Measurements from ENCODE around the gene PCK2. TPM values are rescaled to one million over a fixed set of nuclear protein-coding genes. Genes with fewer than 3 reads are reported as not detected.

Gene PCK2
- total and polyA plus RNA-seq, 2 experiments from 2014 or later = 68.7 to 88.8 TPM

GRCh38 chr14:24108336-24108874 lies 14.3 kb downstream of the PCK2 start:
- Histone ChIP-seq H3K27ac (no peak overlapping the region), H3K79me2 (peaks cover 3% of the 10 kb centered on the region), H3K4me1 (ENCODE audit: insufficient read depth) (no peaks in the 10 kb centered on the region), H3K36me3 (replicated peaks; ENCODE audit: insufficient read depth, low read depth) (no peaks in the 10 kb centered on the region), H3K4me2 (no peak overlapping the region), H3K9me2 (replicated peaks; ENCODE audit: insufficient read depth) (no peaks in the 10 kb centered on the region), H3K9me3 (ENCODE audit: low read depth) (no peaks in the 10 kb centered on the region), H3K4me3 (no peak overlapping the region), H4K20me1 (ENCODE audit: insufficient read depth, poor library complexity, severe bottlenecking) (no peaks in the 10 kb centered on the region), H2AFZ (no peak overlapping the region), H3K27me3 (no peaks in the 10 kb centered on the region)
- no peak for DNase-seq (ENCODE audit: low spot score)
- TF ChIP-seq EZH2 (IDR thresholded peaks at IDR 0.05; ENCODE audit: borderline replicate concordance) = no peak
- TF ChIP-seq EZH2phosphoT487 (IDR thresholded peaks at IDR 0.05; ENCODE audit: low read depth, severe bottlenecking, unreplicated experiment) = no peak
- no peak for TF ChIP-seq CTCF (IDR thresholded peaks at IDR 0.05; ENCODE audit: poor library complexity)
- 34% methylated on average over 5 of the region's 5 CpGs for WGBS (ENCODE audit: low lambda C conversion rate, missing lambda C conversion rate)

- WGBS (ENCODE audit: low lambda C conversion rate, missing lambda C conversion rate) = 90% methylated on average over 9 of the region's 9 CpGs
- DNase-seq (ENCODE audit: low spot score) = no peak
Observed at GRCh38 chr14:24110060-24110459, 15.9 kb downstream of the PCK2 start.

DNA sequence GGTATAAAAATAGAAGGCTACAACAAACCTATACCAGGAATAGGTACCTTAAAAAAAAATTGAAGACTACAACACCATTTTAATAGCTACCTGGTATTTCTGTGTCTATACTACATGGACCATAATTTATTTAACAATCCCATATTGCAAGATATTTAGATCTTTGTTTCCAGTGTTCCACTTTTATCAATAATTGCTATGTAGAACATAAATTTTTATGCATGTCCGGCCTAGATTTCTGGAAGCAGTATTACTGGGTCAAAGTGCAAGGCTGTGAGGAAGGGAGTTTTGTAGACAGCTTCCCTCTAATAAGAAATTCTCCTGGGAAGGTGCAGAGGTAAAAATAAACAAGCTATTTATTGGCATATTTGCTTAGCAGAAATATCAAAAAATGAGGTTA lies 16.4 kb downstream of the PCK2 start:
- no peaks in the 10 kb centered on the region for H3K9me3 ChIP-seq (ENCODE audit: low read depth)
- WGBS (ENCODE audit: low lambda C conversion rate, missing lambda C conversion rate) = 80% methylated on average over 1 of the region's 1 CpG
- H2AFZ ChIP-seq = no peak overlapping the region
- no peaks in the 10 kb centered on the region for H3K27me3 ChIP-seq
- no peak overlapping the region for H3K4me3 ChIP-seq
- no peaks in the 10 kb centered on the region for H3K9me2 ChIP-seq (replicated peaks; ENCODE audit: insufficient read depth)
- H3K27ac ChIP-seq = no peak overlapping the region
- H4K20me1 ChIP-seq (ENCODE audit: insufficient read depth, poor library complexity, severe bottlenecking) = no peaks in the 10 kb centered on the region
- TF ChIP-seq CTCF (IDR thresholded peaks at IDR 0.05; ENCODE audit: poor library complexity) (no peak), EZH2phosphoT487 (IDR thresholded peaks at IDR 0.05; ENCODE audit: low read depth, severe bottlenecking, unreplicated experiment) (no peak), EZH2 (IDR thresholded peaks at IDR 0.05; ENCODE audit: borderline replicate concordance) (no peak)
- H3K79me2 ChIP-seq = peaks cover 3% of the 10 kb centered on the region
- DNase-seq (ENCODE audit: low spot score) = no peak
- no peaks in the 10 kb centered on the region for H3K36me3 ChIP-seq (replicated peaks; ENCODE audit: insufficient read depth, low read depth)
- no peaks in the 10 kb centered on the region for H3K4me1 ChIP-seq (ENCODE audit: insufficient read depth)
- no peak overlapping the region for H3K4me2 ChIP-seq

More at GRCh38 chr14:24110060-24110459, 15.9 kb downstream of the PCK2 start:
- no peaks in the 10 kb centered on the region for H3K9me3 ChIP-seq (ENCODE audit: low read depth)
- H2AFZ ChIP-seq = no peak overlapping the region
- H3K4me1 ChIP-seq (ENCODE audit: insufficient read depth) = no peaks in the 10 kb centered on the region
- H4K20me1 ChIP-seq (ENCODE audit: insufficient read depth, poor library complexity, severe bottlenecking) = no peaks in the 10 kb centered on the region
- H3K79me2 ChIP-seq = peaks cover 3% of the 10 kb centered on the region
- H3K4me2 ChIP-seq = no peak overlapping the region
- H3K27me3 ChIP-seq = no peaks in the 10 kb centered on the region
- H3K4me3 ChIP-seq = no peak overlapping the region
- TF ChIP-seq CTCF (IDR thresholded peaks at IDR 0.05; ENCODE audit: poor library complexity) = no peak
- TF ChIP-seq EZH2phosphoT487 (IDR thresholded peaks at IDR 0.05; ENCODE audit: low read depth, severe bottlenecking, unreplicated experiment) = no peak
- TF ChIP-seq EZH2 (IDR thresholded peaks at IDR 0.05; ENCODE audit: borderline replicate concordance) = no peak
- no peak overlapping the region for H3K27ac ChIP-seq
- no peaks in the 10 kb centered on the region for H3K36me3 ChIP-seq (replicated peaks; ENCODE audit: insufficient read depth, low read depth)
- H3K9me2 ChIP-seq (replicated peaks; ENCODE audit: insufficient read depth) = no peaks in the 10 kb centered on the region
